ACC112 (cell line): ENCODE results near the gene ADRB2.

Experiments used
- H2AFZ ChIP-seq: fragments of 200-600 bp; sonication (generic); one replicate; pipeline ENCODE4 v1.6.0; 2017; ENCODE audit warnings: antibody characterized with exemption, low read length; ENCODE audit not compliant: unreplicated experiment
- H3K27ac ChIP-seq: fragments of 200-600 bp; sonication (generic); 2 replicates; pipeline ENCODE4 v1.5.1; 2014; ENCODE audit warnings: low read depth, mild to moderate bottlenecking, antibody characterized with exemption, low read length, moderate library complexity
- H3K27me3 ChIP-seq: fragments of 200-600 bp; sonication (generic); 2 replicates; pipeline ENCODE4 v1.6.1; 2014; ENCODE audit warnings: mild to moderate bottlenecking, antibody characterized with exemption, low read length, moderate library complexity, mixed read lengths; ENCODE audit not compliant: insufficient read depth
- H3K36me3 ChIP-seq: fragments of 200-600 bp; sonication (generic); 2 replicates; pipeline ENCODE4 v1.6.1; 2016; ENCODE audit warnings: mild to moderate bottlenecking, antibody characterized with exemption, low read length, moderate library complexity, mixed read lengths; ENCODE audit not compliant: insufficient read depth
- H3K4me1 ChIP-seq: fragments of 200-600 bp; sonication (generic); one replicate; pipeline ENCODE4 v1.6.1; 2016; ENCODE audit warnings: low read length, mixed read lengths; ENCODE audit not compliant: insufficient read depth, unreplicated experiment, control insufficient read depth
- H3K4me3 ChIP-seq: fragments of 200-600 bp; sonication (generic); 2 replicates; pipeline ENCODE4 v1.5.1; 2014; ENCODE audit warnings: mild to moderate bottlenecking, low read depth, low read length
- H3K79me2 ChIP-seq: fragments of 200-600 bp; sonication (generic); one replicate; pipeline ENCODE4 v1.6.0; 2016; ENCODE audit warnings: low read length; ENCODE audit not compliant: control insufficient read depth, unreplicated experiment, insufficient read depth

ADRB2 gene

DNA sequence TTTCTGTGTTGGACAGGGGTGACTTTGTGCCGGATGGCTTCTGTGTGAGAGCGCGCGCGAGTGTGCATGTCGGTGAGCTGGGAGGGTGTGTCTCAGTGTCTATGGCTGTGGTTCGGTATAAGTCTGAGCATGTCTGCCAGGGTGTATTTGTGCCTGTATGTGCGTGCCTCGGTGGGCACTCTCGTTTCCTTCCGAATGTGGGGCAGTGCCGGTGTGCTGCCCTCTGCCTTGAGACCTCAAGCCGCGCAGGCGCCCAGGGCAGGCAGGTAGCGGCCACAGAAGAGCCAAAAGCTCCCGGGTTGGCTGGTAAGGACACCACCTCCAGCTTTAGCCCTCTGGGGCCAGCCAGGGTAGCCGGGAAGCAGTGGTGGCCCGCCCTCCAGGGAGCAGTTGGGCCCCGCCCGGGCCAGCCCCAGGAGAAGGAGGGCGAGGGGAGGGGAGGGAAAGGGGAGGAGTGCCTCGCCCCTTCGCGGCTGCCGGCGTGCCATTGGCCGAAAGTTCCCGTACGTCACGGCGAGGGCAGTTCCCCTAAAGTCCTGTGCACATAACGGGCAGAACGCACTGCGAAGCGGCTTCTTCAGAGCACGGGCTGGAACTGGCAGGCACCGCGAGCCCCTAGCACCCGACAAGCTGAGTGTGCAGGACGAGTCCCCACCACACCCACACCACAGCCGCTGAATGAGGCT lies at the start of gene ADRB2:
Gene ADRB2 (plus strand): TSS at position 559 of the 686 bp plus-strand sequence. CDS start 221 bp downstream, outside the sequence.
- no peaks in the 10 kb centered on the region for H3K36me3 ChIP-seq
- H3K79me2 ChIP-seq = peaks cover 22% of the 10 kb centered on the region
- peak within 1 kb of the TSS; percentile 64 for H2AFZ ChIP-seq
- H3K27ac ChIP-seq = peak within 1 kb of the TSS; percentile 32; the same call in 1 of the 2 replicates
- H3K27me3 ChIP-seq = no peaks in the 10 kb centered on the region
- peak within 1 kb of the TSS; percentile 77 for H3K4me3 ChIP-seq
- H3K4me1 ChIP-seq = peaks cover 35% of the 10 kb centered on the region

DNA sequence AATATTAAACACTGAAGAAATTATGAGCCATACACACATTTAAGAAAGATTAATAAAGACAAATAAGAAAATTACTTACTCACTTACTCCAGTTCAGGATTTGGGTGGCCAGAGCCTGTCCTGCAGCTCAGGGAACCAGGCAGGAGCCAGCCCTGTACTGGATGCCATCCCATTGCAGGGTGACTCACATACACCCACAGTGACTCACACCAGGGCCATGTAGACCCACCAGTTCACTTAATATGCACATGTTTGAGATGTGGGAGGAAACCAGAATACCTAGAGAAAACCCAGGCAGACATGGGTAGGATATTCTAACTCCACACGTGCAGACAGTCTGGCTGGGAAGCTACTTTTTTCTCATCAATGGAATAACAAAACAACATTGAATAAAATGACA lies 49.6 kb upstream of the ADRB2 start:
- H3K4me1 ChIP-seq = peaks cover 14% of the 10 kb centered on the region
- no peaks in the 10 kb centered on the region for H3K27me3 ChIP-seq
- no peak overlapping the region for H3K4me3 ChIP-seq
- no peaks in the 10 kb centered on the region for H3K79me2 ChIP-seq
- H3K36me3 ChIP-seq = no peaks in the 10 kb centered on the region
- H2AFZ ChIP-seq = peak overlapping the region; percentile 73
- peak overlapping the region; percentile 17; the same call in 1 of the 2 replicates for H3K27ac ChIP-seq

DNA sequence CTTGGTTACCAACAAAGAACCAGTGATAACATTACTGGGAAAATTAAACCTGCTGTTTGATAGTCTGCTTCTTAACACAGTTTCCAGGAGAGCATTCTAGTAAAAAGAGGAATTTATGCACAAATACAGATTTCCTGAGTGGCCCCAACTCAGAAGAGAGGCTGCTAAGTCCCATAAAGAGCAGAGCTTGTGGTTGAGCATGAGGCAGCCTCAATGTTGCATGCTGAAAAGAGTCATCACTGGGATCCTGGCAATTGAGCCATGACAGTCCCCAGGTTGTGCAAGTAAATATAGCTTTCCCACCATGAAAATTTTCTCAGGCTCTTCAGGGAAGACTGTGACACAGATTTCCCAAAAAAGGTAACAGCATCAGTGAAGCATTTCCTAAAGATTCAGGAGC lies 47.5 kb upstream of the ADRB2 start:
- Histone ChIP-seq H3K27me3 (no peaks in the 10 kb centered on the region), H2AFZ (no peak overlapping the region), H3K27ac (no peak overlapping the region), H3K4me1 (peaks cover 14% of the 10 kb centered on the region), H3K4me3 (no peak overlapping the region), H3K79me2 (no peaks in the 10 kb centered on the region), H3K36me3 (no peaks in the 10 kb centered on the region)

DNA sequence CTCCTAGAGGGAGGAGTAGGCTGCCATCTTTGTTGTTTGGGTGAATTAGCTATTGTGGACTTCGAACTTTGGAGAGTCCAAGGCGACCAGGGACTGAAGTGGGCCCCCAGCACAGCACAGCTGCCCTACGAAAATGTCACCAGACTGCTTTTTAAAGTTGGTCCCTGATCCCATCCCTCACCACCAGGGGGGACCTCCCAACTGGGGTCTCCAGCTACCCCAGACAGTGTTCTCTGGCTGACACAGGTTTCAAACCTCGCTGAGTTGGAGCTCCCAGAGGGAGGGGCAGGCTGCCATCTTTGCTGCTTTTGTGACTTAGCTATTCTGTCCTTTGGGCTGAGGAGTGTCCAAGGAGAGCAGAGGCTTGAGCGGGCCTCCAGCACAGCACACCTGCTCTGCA lies 45.7 kb upstream of the ADRB2 start:
- H3K36me3 ChIP-seq = no peaks in the 10 kb centered on the region
- H3K4me3 ChIP-seq = no peak overlapping the region
- H2AFZ ChIP-seq = no peak overlapping the region
- H3K27me3 ChIP-seq = no peaks in the 10 kb centered on the region
- peaks cover 14% of the 10 kb centered on the region for H3K4me1 ChIP-seq
- H3K79me2 ChIP-seq = no peaks in the 10 kb centered on the region
- no peak overlapping the region for H3K27ac ChIP-seq

DNA sequence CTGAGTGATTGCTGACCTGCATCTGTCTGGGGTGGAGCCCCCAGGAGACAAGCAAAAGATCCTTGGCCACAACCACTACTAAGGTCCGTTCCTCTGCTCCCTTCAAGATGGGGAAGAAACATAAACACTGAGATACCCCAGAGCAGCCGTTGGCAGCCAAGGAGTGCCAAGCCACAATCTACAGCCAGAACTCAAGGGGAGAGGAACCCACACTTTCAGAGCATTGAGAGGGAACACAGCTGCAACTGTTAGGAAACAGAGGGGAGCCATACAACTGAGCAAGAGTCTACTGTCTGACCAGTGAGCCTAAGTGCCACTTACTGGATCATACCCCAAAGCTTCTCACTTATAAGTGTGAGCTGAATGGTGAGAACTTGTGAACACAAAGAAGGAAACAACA lies 44.6 kb upstream of the ADRB2 start:
- Histone ChIP-seq H3K36me3 (no peaks in the 10 kb centered on the region), H2AFZ (no peak overlapping the region), H3K27me3 (no peaks in the 10 kb centered on the region), H3K4me1 (peaks cover 12% of the 10 kb centered on the region), H3K27ac (no peak overlapping the region), H3K4me3 (no peak overlapping the region), H3K79me2 (no peaks in the 10 kb centered on the region)

DNA sequence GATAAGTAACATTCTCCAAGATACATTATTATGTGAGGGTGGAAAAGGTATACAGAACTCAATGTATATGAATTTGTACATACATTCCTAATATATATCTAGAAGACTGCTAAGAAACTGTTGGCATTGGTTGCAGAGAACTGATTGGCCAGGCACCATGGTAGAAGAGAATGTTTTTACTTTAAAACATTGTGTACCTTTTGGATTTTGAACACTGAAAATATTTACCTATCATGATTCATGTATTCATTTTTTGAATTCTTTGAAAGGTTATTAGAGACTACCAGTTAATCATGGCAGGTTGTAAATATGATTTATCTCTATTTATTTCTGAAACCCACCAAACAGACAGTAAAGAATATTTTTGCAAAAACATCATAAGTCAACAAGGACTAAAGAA lies 41.2 kb upstream of the ADRB2 start:
- H2AFZ ChIP-seq = no peak overlapping the region
- H3K4me1 ChIP-seq = peaks cover 13% of the 10 kb centered on the region
- H3K4me3 ChIP-seq = no peak overlapping the region
- no peak overlapping the region for H3K27ac ChIP-seq
- no peaks in the 10 kb centered on the region for H3K27me3 ChIP-seq
- no peaks in the 10 kb centered on the region for H3K36me3 ChIP-seq
- no peaks in the 10 kb centered on the region for H3K79me2 ChIP-seq

DNA sequence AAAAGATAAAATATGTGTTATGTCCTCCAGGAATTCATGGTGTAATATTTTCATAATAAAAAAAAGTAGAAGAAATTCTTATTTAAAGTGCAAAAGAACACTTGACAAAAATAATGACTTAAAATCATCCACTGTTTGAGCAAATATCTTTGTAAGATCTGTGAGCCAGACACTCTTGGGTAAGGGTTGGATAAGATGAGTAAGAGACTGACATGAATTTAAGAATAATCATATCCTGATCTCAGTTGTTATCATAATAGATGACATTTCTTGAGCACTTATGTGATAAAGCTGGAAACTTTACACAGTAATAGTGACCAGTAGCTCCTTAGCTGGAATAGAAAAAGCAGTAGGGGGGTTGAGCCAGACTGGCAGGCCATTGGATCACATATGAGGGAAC lies 40.0 kb upstream of the ADRB2 start:
- Histone ChIP-seq H2AFZ (no peak overlapping the region), H3K36me3 (no peaks in the 10 kb centered on the region), H3K27ac (no peak overlapping the region), H3K27me3 (no peaks in the 10 kb centered on the region), H3K4me1 (peaks cover 23% of the 10 kb centered on the region), H3K4me3 (no peak overlapping the region), H3K79me2 (no peaks in the 10 kb centered on the region)

DNA sequence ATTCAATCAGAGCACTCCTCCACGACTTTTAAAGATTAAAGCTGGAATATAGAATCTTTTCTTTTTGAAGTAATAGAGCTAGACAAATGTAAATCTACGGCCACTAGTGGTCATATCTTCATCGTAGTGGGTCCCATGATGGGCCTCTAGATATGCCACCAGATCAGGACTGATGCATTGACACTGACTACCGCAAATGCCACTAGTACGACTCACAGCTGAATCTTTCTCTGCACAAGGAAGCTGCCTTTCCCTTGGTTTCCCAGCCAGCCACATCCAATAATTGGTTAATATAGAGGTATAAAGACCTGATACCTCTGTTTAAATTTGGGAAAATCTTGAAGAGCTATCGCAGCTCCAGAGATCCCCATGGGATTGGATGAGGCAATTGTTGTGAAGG lies 37.8 kb upstream of the ADRB2 start:
- Histone ChIP-seq H3K4me1 (peaks cover 40% of the 10 kb centered on the region), H3K27me3 (no peaks in the 10 kb centered on the region), H3K36me3 (no peaks in the 10 kb centered on the region), H3K79me2 (no peaks in the 10 kb centered on the region), H3K27ac (no peak overlapping the region), H2AFZ (no peak overlapping the region), H3K4me3 (no peak overlapping the region)

DNA sequence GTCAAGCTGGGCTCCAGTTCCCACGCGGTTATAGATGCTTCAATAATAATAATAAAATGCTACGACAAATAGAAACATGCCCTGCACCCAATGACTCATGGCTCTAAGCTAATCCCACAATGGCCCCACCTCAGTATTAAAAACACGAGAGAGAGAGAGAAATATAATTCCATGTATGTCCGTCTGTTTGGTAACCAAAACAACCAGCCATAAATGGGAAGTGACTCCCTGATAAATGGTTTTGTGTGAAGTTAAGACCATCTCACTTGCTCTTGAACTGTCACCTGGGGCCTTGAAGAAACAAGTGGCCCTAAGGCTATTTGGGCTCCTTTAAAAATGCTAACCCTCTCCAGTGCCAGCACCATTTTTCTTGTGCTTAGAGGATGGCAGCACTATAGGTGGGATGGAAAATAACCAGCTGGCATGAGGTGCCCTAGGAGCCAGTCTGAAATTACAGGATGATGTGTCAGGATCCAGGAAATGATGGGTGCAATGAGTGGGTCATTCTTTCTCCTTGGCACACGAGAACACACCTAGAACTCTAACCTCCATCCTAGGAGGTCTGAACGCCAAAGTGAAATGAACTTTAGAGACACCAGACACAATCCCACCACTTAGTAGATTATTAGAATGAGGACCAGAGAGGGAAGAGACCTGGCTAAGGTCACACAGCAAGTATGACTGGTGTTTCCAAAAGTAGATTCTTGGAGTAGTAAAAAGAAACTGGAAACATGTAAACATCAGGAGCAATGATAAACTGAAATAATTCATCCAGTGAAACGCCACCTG lies 35.7 kb upstream of the ADRB2 start:
- Histone ChIP-seq H3K4me3 (no peak overlapping the region), H3K4me1 (peaks cover 55% of the 10 kb centered on the region), H3K36me3 (no peaks in the 10 kb centered on the region), H3K27me3 (no peaks in the 10 kb centered on the region), H3K27ac (peak overlapping the region; percentile 58; the same call in 1 of the 2 replicates), H2AFZ (no peak overlapping the region), H3K79me2 (no peaks in the 10 kb centered on the region)

DNA sequence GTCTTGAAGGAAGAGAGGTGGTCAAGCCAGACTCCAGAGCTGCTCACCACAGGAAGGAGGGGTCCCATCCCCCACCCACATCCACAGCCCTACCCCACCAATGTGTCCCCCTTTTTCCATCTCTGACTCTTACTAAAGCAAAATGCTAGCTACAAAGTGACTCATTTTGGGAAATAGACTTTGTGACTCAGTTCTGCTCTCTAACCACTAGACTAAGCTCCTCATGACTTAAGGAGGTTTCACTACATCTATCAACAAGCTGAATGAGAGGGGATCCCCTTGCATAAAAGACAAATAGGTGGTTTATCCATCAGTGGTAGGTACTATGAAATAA lies 35.1 kb upstream of the ADRB2 start:
- Histone ChIP-seq H3K36me3 (no peaks in the 10 kb centered on the region), H3K27me3 (no peaks in the 10 kb centered on the region), H3K4me1 (peaks cover 55% of the 10 kb centered on the region), H2AFZ (no peak overlapping the region), H3K4me3 (no peak overlapping the region), H3K79me2 (no peaks in the 10 kb centered on the region), H3K27ac (peak overlapping the region; percentile 58; the same call in 1 of the 2 replicates)

DNA sequence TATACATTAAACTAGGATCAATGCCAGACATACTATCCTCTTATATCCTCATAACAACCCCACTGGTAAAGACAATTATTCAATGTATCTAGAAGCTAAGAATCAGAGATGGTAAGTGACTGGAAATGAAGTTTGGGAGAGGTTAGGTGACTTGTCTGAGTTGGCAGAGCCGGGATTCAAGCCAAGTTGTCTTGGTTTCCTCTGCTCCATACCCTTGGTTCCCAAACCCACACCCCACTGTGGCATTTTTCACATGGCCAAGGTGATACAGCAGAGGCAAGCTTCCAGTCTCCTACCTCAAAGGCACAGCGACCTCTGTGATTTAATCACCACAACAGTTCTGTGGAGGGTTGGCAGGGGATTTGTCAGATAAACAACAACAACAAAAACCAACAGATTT lies 34.7 kb upstream of the ADRB2 start:
- Histone ChIP-seq H3K79me2 (no peaks in the 10 kb centered on the region), H3K4me3 (no peak overlapping the region), H3K27ac (peak overlapping the region; percentile 34; the same call in 1 of the 2 replicates), H3K36me3 (no peaks in the 10 kb centered on the region), H3K4me1 (peaks cover 51% of the 10 kb centered on the region), H3K27me3 (no peaks in the 10 kb centered on the region), H2AFZ (no peak overlapping the region)
